Measurements from ENCODE around the gene TGFB3. TPM values are rescaled to one million over a fixed set of nuclear protein-coding genes. Genes with fewer than 3 reads are reported as not detected.
A peak's percentile ranks its signal among the peaks of the same experiment; 100 is the strongest.

Gene TGFB3
- total RNA-seq, 1 donor from 2014 or later: 58.5 TPM

GRCh38 chr14:75979648-75980565 is 1.9 kb downstream of the TGFB3 start:
- Histone ChIP-seq H3K27me3 (ENCODE audit: control insufficient read depth in 3 of 3, insufficient read depth in 3 of 3, low read length in 3 of 3) (no peaks in the 10 kb centered on the region), H3K4me1 (ENCODE audit: control insufficient read depth in 3 of 3, insufficient read depth in 3 of 3, low read length in 3 of 3) (peaks cover 40 to 45% (median 42%) of the 10 kb centered on the region in 3 donors), H3K27ac (ENCODE audit: low read depth, low read length) (peak overlapping the region; percentile 95), H3K4me3 (ENCODE audit: low read length in 3 of 3) (peak overlapping the region; percentile 69 to 86 (median 82)), H3K36me3 (ENCODE audit: control insufficient read depth in 3 of 3, insufficient read depth in 3 of 3, low read length in 3 of 3) (no peaks in the 10 kb centered on the region), H3K9me3 (ENCODE audit: control insufficient read depth in 3 of 3, low read length in 3 of 3) (no peaks in the 10 kb centered on the region), H3K9ac (ENCODE audit: low read depth in 1 of 3, low read length in 3 of 3) (peak overlapping the region; percentile 71 to 89 (median 88))

GRCh38 chr14:75979071-75979571 is 2.7 kb downstream of the TGFB3 start:
- H3K9me3 ChIP-seq (ENCODE audit: control insufficient read depth in 3 of 3, low read length in 3 of 3): no peaks in the 10 kb centered on the region
- H3K27me3 ChIP-seq (ENCODE audit: control insufficient read depth in 3 of 3, insufficient read depth in 3 of 3, low read length in 3 of 3): no peaks in the 10 kb centered on the region
- peak overlapping the region; percentile 95 for H3K27ac ChIP-seq (ENCODE audit: low read depth, low read length)

GRCh38 chr14:75978249-75978731 is 3.5 kb downstream of the TGFB3 start:
- Histone ChIP-seq H3K4me1 (ENCODE audit: control insufficient read depth in 3 of 3, insufficient read depth in 3 of 3, low read length in 3 of 3) (peaks cover 40 to 46% (median 45%) of the 10 kb centered on the region in 3 donors), H3K27ac (ENCODE audit: low read depth, low read length) (peak overlapping the region; percentile 95), H3K27me3 (ENCODE audit: control insufficient read depth in 3 of 3, insufficient read depth in 3 of 3, low read length in 3 of 3) (no peaks in the 10 kb centered on the region), H3K9me3 (ENCODE audit: control insufficient read depth in 3 of 3, low read length in 3 of 3) (no peaks in the 10 kb centered on the region), H3K9ac (ENCODE audit: low read depth in 1 of 3, low read length in 3 of 3) (peak overlapping the region in 2 of 3 donors; percentile 16 to 88), H3K36me3 (ENCODE audit: control insufficient read depth in 3 of 3, insufficient read depth in 3 of 3, low read length in 3 of 3) (no peaks in the 10 kb centered on the region), H3K4me3 (ENCODE audit: low read length in 3 of 3) (no peak overlapping the region)

More at GRCh38 chr14:75979071-75979571, 2.7 kb downstream of the TGFB3 start:
- Histone ChIP-seq H3K9ac (ENCODE audit: low read depth in 1 of 3, low read length in 3 of 3) (peak overlapping the region; percentile 57 to 89 (median 88)), H3K36me3 (ENCODE audit: control insufficient read depth in 3 of 3, insufficient read depth in 3 of 3, low read length in 3 of 3) (no peaks in the 10 kb centered on the region), H3K4me1 (ENCODE audit: control insufficient read depth in 3 of 3, insufficient read depth in 3 of 3, low read length in 3 of 3) (peaks cover 40 to 45% (median 42%) of the 10 kb centered on the region in 3 donors), H3K4me3 (ENCODE audit: low read length in 3 of 3) (peak overlapping the region; percentile 69 to 86 (median 82))

GRCh38 chr14:75977582-75977943 is 4.2 kb downstream of the TGFB3 start:
- H3K4me1 ChIP-seq (ENCODE audit: control insufficient read depth in 3 of 3, insufficient read depth in 3 of 3, low read length in 3 of 3): peaks cover 37 to 50% (median 46%) of the 10 kb centered on the region in 3 donors
- no peaks in the 10 kb centered on the region for H3K9me3 ChIP-seq (ENCODE audit: control insufficient read depth in 3 of 3, low read length in 3 of 3)

GRCh38 chr14:75976826-75977581 is 4.8 kb downstream of the TGFB3 start:
- Histone ChIP-seq H3K4me3 (ENCODE audit: low read length in 3 of 3) (no peak overlapping the region), H3K9me3 (ENCODE audit: control insufficient read depth in 3 of 3, low read length in 3 of 3) (no peaks in the 10 kb centered on the region), H3K27ac (ENCODE audit: low read depth, low read length) (no peak overlapping the region), H3K9ac (ENCODE audit: low read depth in 1 of 3, low read length in 3 of 3) (no peak overlapping the region), H3K27me3 (ENCODE audit: control insufficient read depth in 3 of 3, insufficient read depth in 3 of 3, low read length in 3 of 3) (no peaks in the 10 kb centered on the region), H3K36me3 (ENCODE audit: control insufficient read depth in 3 of 3, insufficient read depth in 3 of 3, low read length in 3 of 3) (no peaks in the 10 kb centered on the region), H3K4me1 (ENCODE audit: control insufficient read depth in 3 of 3, insufficient read depth in 3 of 3, low read length in 3 of 3) (peaks cover 40 to 52% (median 50%) of the 10 kb centered on the region in 3 donors)

More at GRCh38 chr14:75977582-75977943, 4.2 kb downstream of the TGFB3 start:
- Histone ChIP-seq H3K36me3 (ENCODE audit: control insufficient read depth in 3 of 3, insufficient read depth in 3 of 3, low read length in 3 of 3) (no peaks in the 10 kb centered on the region), H3K4me3 (ENCODE audit: low read length in 3 of 3) (no peak overlapping the region), H3K27me3 (ENCODE audit: control insufficient read depth in 3 of 3, insufficient read depth in 3 of 3, low read length in 3 of 3) (no peaks in the 10 kb centered on the region), H3K9ac (ENCODE audit: low read depth in 1 of 3, low read length in 3 of 3) (no peak overlapping the region), H3K27ac (ENCODE audit: low read depth, low read length) (no peak overlapping the region)

- Histone ChIP-seq H3K27me3 (ENCODE audit: control insufficient read depth in 3 of 3, insufficient read depth in 3 of 3, low read length in 3 of 3) (no peaks in the 10 kb centered on the region), H3K27ac (ENCODE audit: low read depth, low read length) (no peak overlapping the region), H3K9ac (ENCODE audit: low read depth in 1 of 3, low read length in 3 of 3) (no peak overlapping the region), H3K4me3 (ENCODE audit: low read length in 3 of 3) (no peak overlapping the region), H3K4me1 (ENCODE audit: control insufficient read depth in 3 of 3, insufficient read depth in 3 of 3, low read length in 3 of 3) (peaks cover 11 to 28% (median 14%) of the 10 kb centered on the region in 3 donors), H3K9me3 (ENCODE audit: control insufficient read depth in 3 of 3, low read length in 3 of 3) (no peaks in the 10 kb centered on the region), H3K36me3 (ENCODE audit: control insufficient read depth in 3 of 3, insufficient read depth in 3 of 3, low read length in 3 of 3) (peaks cover 9 to 10% (median 9%) of the 10 kb centered on the region in 3 donors)
Measured at GRCh38 chr14:75972801-75973421, 8.9 kb downstream of the TGFB3 start.

GRCh38 chr14:75971509-75971908 is 10.3 kb downstream of the TGFB3 start:
- no peak overlapping the region for H3K27ac ChIP-seq (ENCODE audit: low read depth, low read length)
- H3K36me3 ChIP-seq (ENCODE audit: control insufficient read depth in 3 of 3, insufficient read depth in 3 of 3, low read length in 3 of 3): peaks cover 20 to 22% (median 20%) of the 10 kb centered on the region in 3 donors
- H3K4me3 ChIP-seq (ENCODE audit: low read length in 3 of 3): no peak overlapping the region
- no peaks in the 10 kb centered on the region for H3K27me3 ChIP-seq (ENCODE audit: control insufficient read depth in 3 of 3, insufficient read depth in 3 of 3, low read length in 3 of 3)
- no peak overlapping the region for H3K9ac ChIP-seq (ENCODE audit: low read depth in 1 of 3, low read length in 3 of 3)
- peaks cover 7 to 24% (median 12%) of the 10 kb centered on the region in 3 donors for H3K4me1 ChIP-seq (ENCODE audit: control insufficient read depth in 3 of 3, insufficient read depth in 3 of 3, low read length in 3 of 3)
- no peaks in the 10 kb centered on the region for H3K9me3 ChIP-seq (ENCODE audit: control insufficient read depth in 3 of 3, low read length in 3 of 3)

- no peak overlapping the region for H3K27ac ChIP-seq (ENCODE audit: low read depth, low read length)
- H3K4me1 ChIP-seq (ENCODE audit: control insufficient read depth in 3 of 3, insufficient read depth in 3 of 3, low read length in 3 of 3): peaks cover 6 to 22% (median 12%) of the 10 kb centered on the region in 3 donors
- no peak overlapping the region for H3K9ac ChIP-seq (ENCODE audit: low read depth in 1 of 3, low read length in 3 of 3)
- H3K36me3 ChIP-seq (ENCODE audit: control insufficient read depth in 3 of 3, insufficient read depth in 3 of 3, low read length in 3 of 3): peaks cover 24 to 27% (median 25%) of the 10 kb centered on the region in 3 donors
- no peaks in the 10 kb centered on the region for H3K9me3 ChIP-seq (ENCODE audit: control insufficient read depth in 3 of 3, low read length in 3 of 3)
- no peak overlapping the region for H3K4me3 ChIP-seq (ENCODE audit: low read length in 3 of 3)
- H3K27me3 ChIP-seq (ENCODE audit: control insufficient read depth in 3 of 3, insufficient read depth in 3 of 3, low read length in 3 of 3): no peaks in the 10 kb centered on the region
Measured at GRCh38 chr14:75970989-75971388, 10.8 kb downstream of the TGFB3 start.

GRCh38 chr14:75969891-75970290 is 11.9 kb downstream of the TGFB3 start:
- H3K36me3 ChIP-seq (ENCODE audit: control insufficient read depth in 3 of 3, insufficient read depth in 3 of 3, low read length in 3 of 3): peaks cover 35 to 36% (median 35%) of the 10 kb centered on the region in 3 donors
- H3K27ac ChIP-seq (ENCODE audit: low read depth, low read length): no peak overlapping the region
- peaks cover 6 to 22% (median 12%) of the 10 kb centered on the region in 3 donors for H3K4me1 ChIP-seq (ENCODE audit: control insufficient read depth in 3 of 3, insufficient read depth in 3 of 3, low read length in 3 of 3)
- no peaks in the 10 kb centered on the region for H3K9me3 ChIP-seq (ENCODE audit: control insufficient read depth in 3 of 3, low read length in 3 of 3)
- H3K9ac ChIP-seq (ENCODE audit: low read depth in 1 of 3, low read length in 3 of 3): no peak overlapping the region
- H3K4me3 ChIP-seq (ENCODE audit: low read length in 3 of 3): no peak overlapping the region
- H3K27me3 ChIP-seq (ENCODE audit: control insufficient read depth in 3 of 3, insufficient read depth in 3 of 3, low read length in 3 of 3): no peaks in the 10 kb centered on the region
